Calu3 (cell line): Measurements from ENCODE around the gene EPHB4. TPM values are rescaled to one million over a fixed set of nuclear protein-coding genes. Genes with fewer than 3 reads are reported as not detected.

ENCODE experiments used
- BruUV-seq: library from RNA; stranded (reverse); fragments of 400-500 nt; replicated peaks from 2 replicates; lab custom pipeline; 2021; lab: Mats Ljungman, UMichigan
- CTCF ChIA-PET: fragments of 300-600 bp; sonication (Branson Sonifier 250); formaldehyde crosslinking; loops from one replicate; lab custom pipeline; 2022; ENCODE audit warnings: antibody characterized with exemption; lab: Charles Lee
- DNase-seq: peaks from one replicate; pipeline ENCODE4 v3.0.0; 2022
- H3K27ac Mint-ChIP-seq: one replicate; pipeline ENCODE4 v1.8.0; 2022; ENCODE audit warnings: mixed read lengths; ENCODE audit not compliant: unreplicated experiment
- H3K27me3 Mint-ChIP-seq: one replicate; pipeline ENCODE4 v1.8.0; 2022; ENCODE audit warnings: mixed read lengths; ENCODE audit not compliant: unreplicated experiment
- H3K36me3 Mint-ChIP-seq: one replicate; pipeline ENCODE4 v1.8.0; 2022; ENCODE audit warnings: mild to moderate bottlenecking, moderate library complexity, mixed read lengths; ENCODE audit not compliant: insufficient read depth, unreplicated experiment
- H3K4me1 Mint-ChIP-seq: one replicate; pipeline ENCODE4 v1.8.0; 2022; ENCODE audit warnings: mild to moderate bottlenecking, low read depth, mixed read lengths; ENCODE audit not compliant: unreplicated experiment
- H3K4me3 Mint-ChIP-seq: one replicate; pipeline ENCODE4 v1.8.0; 2022; ENCODE audit warnings: mild to moderate bottlenecking, low read depth, moderate library complexity, mixed read lengths; ENCODE audit not compliant: unreplicated experiment
- H3K9me3 Mint-ChIP-seq: one replicate; pipeline ENCODE4 v1.8.0; 2022; ENCODE audit warnings: low read depth, mixed read lengths; ENCODE audit not compliant: unreplicated experiment
- CTCF ChIP-seq: fragments of 200-600 bp; IDR thresholded peaks from one replicate; pipeline ENCODE4 v1.8.0; 2022; ENCODE audit warnings: antibody characterized with exemption; ENCODE audit not compliant: unreplicated experiment
- intact Hi-C: fragments of 100-400 bp; cut with micrococcal nuclease; formaldehyde crosslinking; loops from one replicate; pipeline ENCODE4 v1.10.0; 2022; ENCODE audit not compliant: unreplicated experiment
- total RNA-seq: library from RNA; stranded (reverse); gene quantifications from 2 replicates; pipeline ENCODE4 v1.2.3, GENCODE V29; 2022

Gene EPHB4
- total RNA-seq, 1 experiment from 2014 or later = 63.7 TPM

GRCh38 chr7:100793806-100794660 lies 33.3 kb downstream of the EPHB4 start:
- Mint-ChIP-seq H3K4me3 (no peak overlapping the region), H3K9me3 (no peaks in the 10 kb centered on the region), H3K36me3 (peaks cover 13% of the 10 kb centered on the region), H3K27ac (no peak overlapping the region), H3K27me3 (no peaks in the 10 kb centered on the region), H3K4me1 (peaks cover 10% of the 10 kb centered on the region)
- intact Hi-C loops = no loop called here
- TF ChIP-seq CTCF = no peak
- DNase-seq = no peak
- CTCF ChIA-PET = interaction anchor here (0.6 to 1.0 kb wide), 3 partner anchors 33 to 301 kb away, joined by 3 to 4 read pairs (median 3); partner anchors contain the start of genes EPHB4 and SLC12A9
- BruUV-seq = no TSS peak

GRCh38 chr7:100791881-100792666 lies 35.2 kb downstream of the EPHB4 start:
- Mint-ChIP-seq H3K36me3 (peaks cover 4% of the 10 kb centered on the region), H3K27me3 (no peaks in the 10 kb centered on the region), H3K9me3 (no peaks in the 10 kb centered on the region), H3K4me1 (peaks cover 9% of the 10 kb centered on the region), H3K27ac (no peak overlapping the region), H3K4me3 (no peak overlapping the region)
- BruUV-seq = no TSS peak
- intact Hi-C loops = no loop called here
- DNase-seq = peak; percentile 16
- CTCF ChIA-PET = interaction anchor here (0.7 kb wide), 1 partner anchor 10 kb away, joined by 3 read pairs; no protein-coding TSS in a partner anchor
- no peak for TF ChIP-seq CTCF

GRCh38 chr7:100789055-100789454 lies 38.3 kb downstream of the EPHB4 start:
- intact Hi-C loops = no loop called here
- CTCF ChIA-PET = no interaction called here
- Mint-ChIP-seq H3K9me3 (no peaks in the 10 kb centered on the region), H3K27ac (no peak overlapping the region), H3K4me3 (no peak overlapping the region), H3K36me3 (no peaks in the 10 kb centered on the region), H3K4me1 (peaks cover 2% of the 10 kb centered on the region), H3K27me3 (no peaks in the 10 kb centered on the region)
- no peak for DNase-seq
- TF ChIP-seq CTCF = no peak
- no TSS peak for BruUV-seq

GRCh38 chr7:100786323-100786722 lies 41.0 kb downstream of the EPHB4 start:
- H3K4me3 Mint-ChIP-seq = no peak overlapping the region
- H3K27me3 Mint-ChIP-seq = no peaks in the 10 kb centered on the region
- H3K27ac Mint-ChIP-seq = no peak overlapping the region
- no TSS peak for BruUV-seq
- TF ChIP-seq CTCF = no peak
- DNase-seq = no peak
- intact Hi-C loops = no loop called here
- CTCF ChIA-PET = no interaction called here
- H3K9me3 Mint-ChIP-seq = no peaks in the 10 kb centered on the region
- H3K4me1 Mint-ChIP-seq = no peaks in the 10 kb centered on the region
- H3K36me3 Mint-ChIP-seq = no peaks in the 10 kb centered on the region
